Small intestine (tissue), 7 donors: ENCODE results near the gene SWT1. TPM values are rescaled to one million over a fixed set of nuclear protein-coding genes. Genes with fewer than 3 reads are reported as not detected.
"Not testable (repeated sequence)": the region's sequence is repeated elsewhere in the genome, so short reads cannot be mapped to it uniquely, and the experiment has no call there.

Experiments used
- DNase-seq, 2 donors: peaks; one replicate each; pipeline versions ENCODE4 v3.0.0 to v3.0.0-alpha.2; 2013
- FAIRE-seq: peaks from 2 replicates; lab custom pipeline; 2012; peaks lifted over from hg19 to GRCh38; lab: Jason Lieb, UNC
- H3K27ac ChIP-seq, 3 donors: one replicate each; pipeline ENCODE4 v1.5.1; 2013; ENCODE audit warnings: low read length in 2 of 3, mild to moderate bottlenecking in 2 of 3, control low read depth in 1 of 3, inconsistent platforms in 1 of 3, low read depth in 1 of 3, moderate library complexity in 1 of 3
- H3K27me3 ChIP-seq, 3 donors: one replicate each; pipeline ENCODE4 v1.6.1; 2013; ENCODE audit warnings: low read length in 3 of 3, inconsistent platforms in 1 of 3; ENCODE audit not compliant: control insufficient read depth in 3 of 3, insufficient read depth in 3 of 3
- H3K36me3 ChIP-seq, 3 donors: one replicate each; pipeline ENCODE4 v1.6.1; 2013; ENCODE audit warnings: low read length in 3 of 3, inconsistent platforms in 1 of 3, low read depth in 1 of 3, mild to moderate bottlenecking in 1 of 3, moderate library complexity in 1 of 3; ENCODE audit not compliant: control insufficient read depth in 3 of 3, insufficient read depth in 2 of 3
- H3K4me1 ChIP-seq, 3 donors: one replicate each; pipeline ENCODE4 v1.6.1; 2013; ENCODE audit warnings: low read length in 2 of 3, inconsistent platforms in 1 of 3, low read depth in 1 of 3, mild to moderate bottlenecking in 1 of 3, moderate library complexity in 1 of 3; ENCODE audit not compliant: control insufficient read depth in 3 of 3, insufficient read depth in 2 of 3
- H3K4me3 ChIP-seq, 3 donors: one replicate each; pipeline ENCODE4 v1.5.1; 2013; ENCODE audit warnings: low read length in 3 of 3, control low read depth in 1 of 3, inconsistent platforms in 1 of 3, low read depth in 1 of 3, mild to moderate bottlenecking in 1 of 3, moderate library complexity in 1 of 3
- H3K9me3 ChIP-seq, 2 donors: one replicate each; pipeline ENCODE4 v1.6.1; 2013; ENCODE audit warnings: low read depth in 1 of 2, low read length in 1 of 2; ENCODE audit not compliant: control insufficient read depth in 2 of 2, insufficient read depth in 1 of 2
- WGBS, 3 donors: extraction: QIAGEN DNeasy Blood & Tissue Kit; methylation state at CpG; one replicate each; pipeline ENCODE4 v1.1.7; 2013; 5-methylcytosine and 5-hydroxymethylcytosine counted together
- polyA plus RNA-seq, 4 donors: library from polyadenylated mRNA; stranded (reverse) in 3 of 4; unstranded in 1 of 4; fragments of 200-250 nt in 3 of 4; fragments of 120-200 nt in 1 of 4; gene quantifications; one replicate each; pipeline versions ENCODE4 v1.2.1 to v1.2.3, GENCODE V29; 2013
- donor health status: healthy with polysubstance abuse.
- donor health status: control.
- donor health status: control.
- donor health status: Bipolar disorder and iron deficiency.
- donor health status: healthy.

The SWT1 gene
- polyA plus RNA-seq, 4 donors: 2.4 to 5.6 (median 4.2) TPM

DNA sequence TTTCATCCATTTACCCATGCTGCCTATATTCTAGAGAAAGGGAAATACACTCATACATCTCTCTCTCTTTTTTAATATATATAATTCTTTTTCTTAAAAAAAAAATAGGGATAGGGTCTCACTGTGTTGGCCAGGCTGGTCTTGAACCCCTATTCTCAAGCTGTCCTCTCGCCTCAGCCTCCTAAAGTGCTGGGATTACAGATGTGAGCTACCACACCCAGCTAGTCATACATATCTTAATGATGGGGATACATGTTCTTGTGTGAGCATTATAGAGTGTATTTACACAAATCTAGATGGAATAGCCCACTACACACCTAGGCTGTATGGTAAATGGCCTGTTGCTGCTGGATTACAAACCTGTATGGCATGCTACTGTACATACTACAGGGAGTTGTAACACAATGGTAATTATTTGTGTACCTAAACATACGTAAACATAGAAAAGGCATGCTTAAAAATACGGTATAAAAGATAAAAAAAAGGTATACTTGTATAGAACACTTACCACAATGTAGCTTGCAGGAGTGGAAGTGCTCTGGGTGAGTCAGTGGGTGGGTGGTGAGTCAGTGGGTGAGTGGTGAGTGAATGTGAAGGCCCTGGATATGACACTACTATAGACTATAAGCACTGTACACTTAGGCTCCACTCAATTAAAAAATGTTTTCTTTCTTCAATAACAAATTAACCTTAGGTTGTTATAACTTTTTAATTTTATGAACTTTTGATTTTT is 87.2 kb downstream of the SWT1 start:
- DNase-seq (no peak), FAIRE-seq (no peak)
- Histone ChIP-seq H3K4me1 (no peaks in the 10 kb centered on the region), H3K36me3 (peaks cover 0 to 5% (median 0%) of the 10 kb centered on the region in 3 donors), H3K9me3 (no peaks in the 10 kb centered on the region), H3K4me3 (no peak overlapping the region), H3K27me3 (no peaks in the 10 kb centered on the region), H3K27ac (no peak overlapping the region)
- 84 to 95% (median 91%) methylated on average over 3 of the region's 3 CpGs for WGBS, 3 donors

DNA sequence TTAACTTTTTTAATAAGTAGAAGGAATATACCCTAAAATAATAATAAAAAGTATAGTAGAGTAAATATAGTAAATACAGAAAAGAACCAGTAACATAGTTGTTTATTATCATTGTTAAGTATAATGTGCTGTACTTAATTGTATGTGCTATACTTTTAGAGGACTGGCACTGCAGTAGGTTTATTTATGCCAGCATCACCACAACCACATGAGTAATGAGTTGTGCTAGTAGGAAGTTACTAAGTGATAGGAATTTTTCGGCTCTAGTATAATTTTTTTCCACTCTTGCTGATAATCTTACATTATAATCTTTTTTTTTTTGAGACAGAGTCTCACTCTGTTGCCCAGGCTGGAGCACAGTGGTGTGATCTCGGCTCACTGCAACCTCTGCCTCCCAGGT is 88.5 kb downstream of the SWT1 start:
- Histone ChIP-seq H3K36me3 (peaks cover 0 to 5% (median 0%) of the 10 kb centered on the region in 3 donors), H3K9me3 (no peaks in the 10 kb centered on the region), H3K27ac (no peak overlapping the region), H3K4me3 (no peak overlapping the region), H3K4me1 (no peaks in the 10 kb centered on the region), H3K27me3 (no peaks in the 10 kb centered on the region)
- FAIRE-seq: no peak
- WGBS, 3 donors: 88 to 93% (median 91%) methylated on average over 2 of the region's 2 CpGs
- no peak for DNase-seq

DNA sequence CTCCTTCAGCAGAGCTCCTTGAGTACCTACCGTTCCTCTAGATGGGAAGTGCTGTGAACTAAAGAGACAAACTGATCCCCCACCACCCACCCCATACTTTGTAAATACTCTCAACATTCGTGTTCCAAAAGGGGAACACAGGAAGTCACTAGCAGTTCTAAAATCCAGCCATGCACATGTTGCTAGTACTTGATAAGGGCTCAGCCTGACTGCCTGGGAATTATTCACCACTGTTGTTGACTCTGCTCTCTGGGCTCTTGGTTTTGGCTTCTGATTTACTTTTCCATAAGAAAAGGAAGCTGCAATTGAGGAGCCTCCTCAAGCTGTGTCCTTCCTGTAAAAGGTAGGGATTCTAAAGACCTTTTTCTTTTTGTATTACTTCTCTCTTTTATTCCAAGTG is 92.6 kb downstream of the SWT1 start:
- no peak overlapping the region for H3K4me3 ChIP-seq
- no peak overlapping the region for H3K27ac ChIP-seq
- no peaks in the 10 kb centered on the region for H3K9me3 ChIP-seq
- FAIRE-seq (no peak), DNase-seq (no peak)
- WGBS, 3 donors: 51 to 59% (median 53%) methylated on average over 2 of the region's 2 CpGs
- peaks cover 0 to 5% (median 0%) of the 10 kb centered on the region in 3 donors for H3K36me3 ChIP-seq
- H3K27me3 ChIP-seq: no peaks in the 10 kb centered on the region
- H3K4me1 ChIP-seq: no peaks in the 10 kb centered on the region

DNA sequence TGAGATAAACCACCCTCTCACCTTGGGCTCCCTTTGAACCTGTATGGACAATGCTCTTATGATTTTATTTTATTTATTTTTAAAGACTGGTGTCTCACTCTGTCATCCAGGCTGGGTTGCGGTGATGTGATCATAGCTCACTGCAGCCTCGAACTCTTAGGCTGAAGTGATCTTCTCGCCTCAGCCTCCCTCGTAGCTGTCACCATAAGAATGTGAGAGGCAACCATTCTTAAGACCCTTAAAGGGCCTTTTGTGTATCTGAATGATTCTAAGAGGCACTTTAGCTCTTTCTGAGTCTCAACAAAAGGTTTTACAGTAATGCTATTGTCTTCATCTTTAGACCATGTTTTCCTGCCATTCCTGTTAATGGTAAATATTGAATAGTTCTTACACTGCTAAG is 93.1 kb downstream of the SWT1 start:
- peaks cover 0 to 3% (median 0%) of the 10 kb centered on the region in 3 donors for H3K36me3 ChIP-seq
- 93 to 97% (median 95%) methylated on average over 4 of the region's 4 CpGs for WGBS, 3 donors

DNA sequence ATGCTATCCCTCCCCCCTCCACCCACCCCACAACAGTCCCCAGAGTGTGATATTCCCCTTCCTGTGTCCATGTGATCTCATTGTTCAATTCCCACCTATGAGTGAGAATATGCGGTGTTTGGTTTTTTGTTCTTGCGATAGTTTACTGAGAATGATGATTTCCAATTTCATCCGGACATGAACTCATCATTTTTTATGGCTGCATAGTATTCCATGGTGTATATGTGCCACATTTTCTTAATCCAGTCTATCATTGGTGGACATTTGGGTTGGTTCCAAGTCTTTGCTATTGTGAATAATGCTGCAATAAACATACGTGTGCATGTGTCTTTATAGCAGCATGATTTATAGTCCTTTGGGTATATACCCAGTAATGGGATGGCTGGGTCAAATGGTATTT is 95.0 kb downstream of the SWT1 start:
- FAIRE-seq, H3K9me3 ChIP-seq, H3K4me1 ChIP-seq, H3K36me3 ChIP-seq, DNase-seq, H3K27me3 ChIP-seq, H3K4me3 ChIP-seq, H3K27ac ChIP-seq: not testable (repeated sequence)
- 96 to 99% (median 97%) methylated on average over 3 of the region's 4 CpGs for WGBS, 3 donors

More for the DNA sequence above, 93.1 kb downstream of the SWT1 start:
- DNase-seq (no peak), FAIRE-seq (no peak)
- Histone ChIP-seq H3K4me3 (no peak overlapping the region), H3K27me3 (no peaks in the 10 kb centered on the region), H3K27ac (no peak overlapping the region), H3K9me3 (no peaks in the 10 kb centered on the region), H3K4me1 (no peaks in the 10 kb centered on the region)

DNA sequence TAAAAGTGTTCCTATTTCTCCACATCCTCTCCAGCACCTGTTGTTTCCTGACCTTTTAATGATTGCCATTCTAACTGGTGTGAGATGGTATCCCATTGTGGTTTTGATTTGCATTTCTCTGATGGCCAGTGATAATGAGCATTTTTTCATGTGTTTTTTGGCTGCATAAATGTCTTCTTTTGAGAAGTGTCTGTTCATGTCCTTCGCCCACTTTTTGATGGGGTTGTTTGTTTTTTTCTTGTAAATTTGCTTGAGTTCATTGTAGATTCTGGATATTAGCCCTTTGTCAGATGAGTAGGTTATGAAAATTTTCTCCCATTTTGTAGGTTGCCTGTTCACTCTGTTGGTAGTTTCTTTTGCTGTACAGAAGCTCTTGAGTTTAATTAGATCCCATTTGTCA is 95.4 kb downstream of the SWT1 start:
- H3K36me3 ChIP-seq, H3K9me3 ChIP-seq, FAIRE-seq, H3K4me3 ChIP-seq, H3K27me3 ChIP-seq, DNase-seq, H3K4me1 ChIP-seq, H3K27ac ChIP-seq: not testable (repeated sequence)
- WGBS, 3 donors: no CpG with 5 or more reads among the region's 1 CpG

DNA sequence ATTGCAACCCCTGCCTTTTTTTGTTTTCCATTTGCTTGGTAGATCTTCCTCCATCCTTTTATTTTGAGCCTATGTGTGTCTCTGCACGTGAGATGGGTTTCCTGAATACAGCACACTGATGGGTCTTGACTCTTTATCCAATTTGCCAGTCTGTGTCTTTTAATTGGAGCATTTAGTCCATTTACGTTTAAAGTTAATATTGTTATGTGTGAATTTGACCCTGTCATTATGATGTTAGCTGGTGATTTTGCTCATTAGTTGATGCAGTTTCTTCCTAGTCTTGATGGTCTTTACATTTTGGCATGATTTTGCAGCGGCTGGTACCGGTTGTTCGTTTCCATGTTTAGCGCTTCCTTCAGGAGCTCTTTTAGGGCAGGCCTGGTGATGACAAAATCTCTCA is 98.6 kb downstream of the SWT1 start:
- not testable (repeated sequence) for H3K27ac ChIP-seq, H3K4me1 ChIP-seq, DNase-seq, FAIRE-seq, H3K27me3 ChIP-seq, H3K9me3 ChIP-seq, H3K4me3 ChIP-seq, H3K36me3 ChIP-seq
- WGBS, 3 donors: 89 to 100% (median 90%) methylated on average over 2 to 5 of the region's 6 CpGs

DNA sequence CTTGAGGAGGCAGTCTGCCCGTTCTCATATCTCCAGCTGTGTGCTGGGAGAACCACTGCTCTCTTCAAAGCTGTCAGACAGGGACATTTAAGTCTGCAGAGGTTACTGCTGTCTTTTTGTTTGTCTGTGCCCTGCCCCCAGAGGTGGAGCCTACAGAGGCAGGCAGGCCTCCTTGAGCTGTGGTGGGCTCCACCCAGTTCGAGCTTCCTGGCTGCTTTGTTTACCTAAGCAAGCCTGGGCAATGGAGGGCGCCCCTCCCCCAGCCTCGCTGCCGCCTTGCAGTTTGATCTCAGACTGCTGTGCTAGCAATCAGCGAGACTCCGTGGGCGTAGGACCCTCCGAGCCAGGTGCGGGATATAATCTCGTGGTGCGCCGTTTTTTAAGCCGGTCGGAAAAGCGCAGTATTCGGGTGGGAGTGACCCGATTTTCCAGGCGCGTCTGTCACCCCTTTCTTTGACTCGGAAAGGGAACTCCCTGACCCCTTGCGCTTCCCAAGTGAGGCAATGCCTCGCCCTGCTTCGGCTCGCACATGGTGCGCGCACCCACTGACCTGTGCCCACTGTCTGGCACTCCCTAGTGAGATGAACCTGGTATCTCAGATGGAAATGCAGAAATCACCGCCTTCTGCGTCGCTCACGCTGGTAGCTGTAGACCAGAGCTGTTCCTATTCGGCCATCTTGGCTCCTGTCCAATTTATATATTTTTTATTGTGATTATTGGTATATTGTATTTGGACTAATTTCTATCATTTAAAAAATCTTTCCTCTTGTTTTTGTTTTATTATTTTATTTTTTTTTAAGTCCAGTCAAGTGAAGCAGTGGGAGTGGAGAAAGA is 100.4 kb downstream of the SWT1 start:
- H3K27me3 ChIP-seq, H3K4me3 ChIP-seq, FAIRE-seq, H3K4me1 ChIP-seq, H3K9me3 ChIP-seq, DNase-seq, H3K27ac ChIP-seq, H3K36me3 ChIP-seq: not testable (repeated sequence)
- WGBS, 3 donors: 88 to 93% (median 91%) methylated on average over 6 to 29 of the region's 32 CpGs
